ENCODE data around the gene SVOPL. TPM values are rescaled to one million over a fixed set of nuclear protein-coding genes. Genes with fewer than 3 reads are reported as not detected.
"Not testable (repeated sequence)": the region's sequence is repeated elsewhere in the genome, so short reads cannot be mapped to it uniquely, and the experiment has no call there.

The SVOPL gene
- total RNA-seq, 2 donors from 2014 or later = not detected

DNA sequence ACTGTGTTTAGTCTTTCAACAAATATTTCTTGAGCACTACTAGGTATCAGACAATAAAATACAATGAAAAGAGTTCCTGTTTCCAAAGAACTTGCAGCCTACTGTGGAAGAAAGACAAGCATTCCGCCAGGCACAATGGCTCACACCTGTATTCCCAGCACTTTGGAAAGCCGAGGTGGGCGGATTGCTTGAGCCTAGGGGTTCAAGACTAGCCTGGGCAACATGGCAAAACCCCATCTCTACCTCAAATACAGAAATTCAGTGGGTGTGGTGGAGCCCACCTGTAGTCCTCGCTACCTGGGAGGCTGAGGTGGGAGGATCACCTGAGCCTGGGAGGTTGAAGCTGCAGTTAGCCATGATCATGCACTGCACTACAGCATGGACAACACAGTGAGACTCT lies 6.1 kb downstream of the SVOPL start:
- H3K4me3 Mint-ChIP-seq = no peak overlapping the region
- no peaks in the 10 kb centered on the region for H3K9me3 Mint-ChIP-seq
- H3K36me3 Mint-ChIP-seq = no peaks in the 10 kb centered on the region
- H3K27me3 Mint-ChIP-seq = peaks cover 9 to 14% of the 10 kb centered on the region in 2 donors
- no peaks in the 10 kb centered on the region for H3K4me1 Mint-ChIP-seq (ENCODE audit: low read depth in 2 of 2)
- H3K27ac Mint-ChIP-seq = no peak overlapping the region
- no peak for DNase-seq (ENCODE audit: low spot score)
- no peak for ATAC-seq

DNA sequence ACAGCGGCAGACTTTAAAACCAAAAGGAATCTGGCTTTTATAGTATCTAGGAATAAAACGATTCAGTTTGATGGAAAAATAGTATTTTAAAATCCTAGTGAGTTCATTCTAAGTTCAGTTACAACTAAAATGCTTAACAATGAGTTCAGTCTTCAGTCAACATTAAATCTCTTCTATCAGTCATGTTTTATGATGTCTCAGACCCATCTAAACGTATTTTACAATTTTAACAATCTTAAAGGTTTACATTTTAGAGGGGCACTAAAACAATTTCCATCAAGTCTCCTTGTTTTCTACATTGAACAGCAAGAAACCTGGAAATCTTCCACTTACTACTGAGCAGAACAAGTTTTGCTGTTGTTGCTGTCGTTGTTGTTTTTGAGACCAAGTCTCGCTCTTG lies 10.0 kb downstream of the SVOPL start:
- no peak overlapping the region for H3K4me3 Mint-ChIP-seq

DNA sequence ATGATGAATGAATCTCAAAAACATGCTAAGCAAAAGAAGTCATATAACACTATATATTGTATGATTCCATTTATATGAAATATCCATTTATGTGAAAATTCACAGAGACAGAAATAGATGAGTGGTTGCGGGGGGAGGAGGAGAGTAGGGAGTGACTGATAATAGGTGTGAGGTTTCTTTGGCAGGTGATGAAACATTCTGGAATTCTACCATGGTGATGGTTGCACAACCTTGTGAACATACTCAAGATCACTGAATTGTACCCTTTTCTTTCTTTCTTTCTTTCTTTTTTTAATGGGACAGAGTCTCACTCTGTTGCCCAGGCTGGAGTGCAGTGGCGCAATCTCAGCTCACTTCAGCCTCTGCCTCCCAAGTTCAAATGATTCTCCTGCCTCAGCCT lies 10.7 kb downstream of the SVOPL start:
- H3K9me3 Mint-ChIP-seq = peaks cover 3% of the 10 kb centered on the region
- no peaks in the 10 kb centered on the region for H3K36me3 Mint-ChIP-seq
- no peak overlapping the region for H3K4me3 Mint-ChIP-seq
- H3K4me1 Mint-ChIP-seq (ENCODE audit: low read depth in 2 of 2) = peaks cover 0 to 7% of the 10 kb centered on the region in 2 donors
- DNase-seq (ENCODE audit: low spot score) = no peak
- ATAC-seq = no peak
- H3K27ac Mint-ChIP-seq = no peak overlapping the region
- H3K27me3 Mint-ChIP-seq = peaks cover 5 to 9% of the 10 kb centered on the region in 2 donors

More for the DNA sequence above, 10.0 kb downstream of the SVOPL start:
- no peak for DNase-seq (ENCODE audit: low spot score)
- Mint-ChIP-seq H3K27ac (no peak overlapping the region), H3K9me3 (peaks cover 3% of the 10 kb centered on the region), H3K27me3 (peaks cover 5 to 9% of the 10 kb centered on the region in 2 donors), H3K4me1 (ENCODE audit: low read depth in 2 of 2) (peaks cover 0 to 7% of the 10 kb centered on the region in 2 donors), H3K36me3 (no peaks in the 10 kb centered on the region)
- ATAC-seq = no peak

GRCh38 chr7:138688037-138688436 lies 13.1 kb downstream of the SVOPL start:
- H3K27me3 Mint-ChIP-seq; H3K4me3 Mint-ChIP-seq; H3K9me3 Mint-ChIP-seq; H3K4me1 Mint-ChIP-seq (ENCODE audit: low read depth in 2 of 2); H3K36me3 Mint-ChIP-seq; H3K27ac Mint-ChIP-seq; DNase-seq (ENCODE audit: low spot score): not testable (repeated sequence)
- ATAC-seq = peak; percentile 57 to 69

GRCh38 chr7:138684340-138684739 lies 16.8 kb downstream of the SVOPL start:
- H3K4me3 Mint-ChIP-seq = no peak overlapping the region
- peaks cover 3% of the 10 kb centered on the region for H3K9me3 Mint-ChIP-seq
- H3K4me1 Mint-ChIP-seq (ENCODE audit: low read depth in 2 of 2) = peaks cover 0 to 7% of the 10 kb centered on the region in 2 donors
- H3K27ac Mint-ChIP-seq = no peak overlapping the region
- no peak for DNase-seq (ENCODE audit: low spot score)
- H3K27me3 Mint-ChIP-seq = peaks cover 13 to 15% of the 10 kb centered on the region in 2 donors
- no peaks in the 10 kb centered on the region for H3K36me3 Mint-ChIP-seq
- ATAC-seq = no peak

DNA sequence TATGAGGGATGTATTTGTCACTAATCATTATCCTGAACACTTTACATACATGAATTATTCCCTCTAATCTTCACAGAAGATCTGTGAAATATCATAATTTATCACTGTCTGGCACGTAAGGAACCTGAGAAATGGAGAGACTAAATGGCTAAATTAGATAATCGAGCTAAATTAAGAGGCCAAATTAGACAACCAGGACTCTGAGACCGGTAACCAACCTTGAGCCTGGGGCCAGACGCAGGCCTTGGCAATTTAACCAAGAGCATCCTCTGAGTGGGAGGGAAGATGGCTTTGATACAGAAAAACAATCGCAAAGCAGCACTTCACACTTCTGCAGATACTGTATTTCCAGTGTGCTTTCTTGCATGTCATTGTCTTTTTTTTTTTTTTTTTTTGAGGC lies 21.4 kb downstream of the SVOPL start:
- Mint-ChIP-seq H3K27me3 (peaks cover 8 to 9% of the 10 kb centered on the region in 2 donors), H3K36me3 (no peaks in the 10 kb centered on the region), H3K4me1 (ENCODE audit: low read depth in 2 of 2) (no peaks in the 10 kb centered on the region), H3K9me3 (no peaks in the 10 kb centered on the region), H3K27ac (no peak overlapping the region), H3K4me3 (no peak overlapping the region)
- ATAC-seq = no peak
- no peak for DNase-seq (ENCODE audit: low spot score)

GRCh38 chr7:138670594-138670993 lies 30.6 kb downstream of the SVOPL start:
- Mint-ChIP-seq H3K4me1 (ENCODE audit: low read depth in 2 of 2) (peaks cover 4 to 10% of the 10 kb centered on the region in 2 donors), H3K27me3 (peaks cover 15 to 21% of the 10 kb centered on the region in 2 donors), H3K9me3 (no peaks in the 10 kb centered on the region), H3K27ac (no peak overlapping the region), H3K4me3 (no peak overlapping the region), H3K36me3 (no peaks in the 10 kb centered on the region)
- ATAC-seq (no peak), DNase-seq (ENCODE audit: low spot score) (no peak)

DNA sequence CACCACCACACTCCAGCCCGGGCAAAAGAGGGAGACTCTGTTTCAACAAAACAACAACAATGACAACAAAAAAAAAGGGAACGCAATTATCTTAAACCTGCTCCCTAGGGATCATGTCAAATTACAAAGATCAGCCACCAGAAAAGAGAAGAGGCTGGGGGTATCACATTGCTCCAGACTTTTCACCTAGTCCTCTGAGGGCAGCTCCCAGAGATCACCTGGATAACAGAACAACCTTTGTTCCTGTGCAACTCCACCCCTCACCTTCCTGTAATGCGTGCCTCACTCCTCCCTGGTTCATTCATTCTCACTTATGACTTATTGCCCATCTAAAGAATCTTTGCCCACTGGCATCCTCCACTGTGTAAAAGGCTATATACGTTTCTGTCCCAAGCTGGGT lies 31.8 kb downstream of the SVOPL start:
- Mint-ChIP-seq H3K27me3 (peaks cover 22 to 28% of the 10 kb centered on the region in 2 donors), H3K9me3 (no peaks in the 10 kb centered on the region)

GRCh38 chr7:138668946-138669345 lies 32.2 kb downstream of the SVOPL start:
- ATAC-seq = no peak
- Mint-ChIP-seq H3K27me3 (peaks cover 22 to 28% of the 10 kb centered on the region in 2 donors), H3K36me3 (no peaks in the 10 kb centered on the region), H3K4me3 (no peak overlapping the region), H3K9me3 (no peaks in the 10 kb centered on the region), H3K27ac (no peak overlapping the region), H3K4me1 (ENCODE audit: low read depth in 2 of 2) (peaks cover 6 to 10% of the 10 kb centered on the region in 2 donors)
- DNase-seq (ENCODE audit: low spot score) = no peak

More for the DNA sequence above, 31.8 kb downstream of the SVOPL start:
- Mint-ChIP-seq H3K36me3 (no peaks in the 10 kb centered on the region), H3K27ac (no peak overlapping the region), H3K4me3 (no peak overlapping the region), H3K4me1 (ENCODE audit: low read depth in 2 of 2) (peaks cover 6 to 10% of the 10 kb centered on the region in 2 donors)
- ATAC-seq (no peak), DNase-seq (ENCODE audit: low spot score) (no peak)

- ATAC-seq (no peak), DNase-seq (ENCODE audit: low spot score) (no peak)
- Mint-ChIP-seq H3K27ac (no peak overlapping the region), H3K36me3 (no peaks in the 10 kb centered on the region), H3K4me3 (no peak overlapping the region), H3K4me1 (ENCODE audit: low read depth in 2 of 2) (peaks cover 6 to 10% of the 10 kb centered on the region in 2 donors), H3K27me3 (peaks cover 25 to 28% of the 10 kb centered on the region in 2 donors), H3K9me3 (no peaks in the 10 kb centered on the region)
Observed at GRCh38 chr7:138668229-138668596, 32.9 kb downstream of the SVOPL start.

DNA sequence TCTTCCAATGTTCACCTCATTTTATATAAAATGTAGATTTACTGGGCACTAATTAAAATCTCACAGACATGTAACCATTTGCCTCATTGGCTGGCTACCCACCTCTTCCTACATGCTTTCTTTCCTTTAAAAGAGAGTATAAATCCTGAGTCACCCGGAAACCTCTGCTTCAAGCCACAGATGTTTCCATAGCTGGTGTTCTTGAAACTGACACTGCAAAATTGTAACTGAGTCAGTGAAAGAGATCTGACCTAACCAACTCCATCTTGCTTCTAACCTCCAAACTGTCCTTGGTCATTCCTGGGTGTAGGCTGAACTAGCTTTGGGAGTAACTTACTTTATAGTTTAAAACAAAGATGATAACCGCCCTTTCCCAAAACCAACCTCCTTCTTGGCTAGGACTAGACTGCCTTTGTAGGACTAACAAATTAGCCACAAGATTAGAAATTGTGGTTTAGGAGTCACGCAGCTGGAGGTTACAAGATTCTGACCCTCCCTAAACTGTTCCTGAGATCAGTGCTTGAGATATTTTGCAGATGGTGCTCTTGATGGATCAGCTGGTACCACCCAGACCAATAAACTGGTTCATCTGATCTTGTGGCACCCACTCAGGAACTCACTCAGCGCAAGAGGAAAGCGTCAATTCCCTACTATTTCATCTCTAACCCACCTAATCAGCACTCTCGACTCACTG lies 33.5 kb downstream of the SVOPL start:
- no peaks in the 10 kb centered on the region for H3K9me3 Mint-ChIP-seq
- ATAC-seq (no peak), DNase-seq (ENCODE audit: low spot score) (no peak)
- no peak overlapping the region for H3K4me3 Mint-ChIP-seq
- H3K36me3 Mint-ChIP-seq = no peaks in the 10 kb centered on the region
- no peak overlapping the region for H3K27ac Mint-ChIP-seq
- peaks cover 6 to 10% of the 10 kb centered on the region in 2 donors for H3K4me1 Mint-ChIP-seq (ENCODE audit: low read depth in 2 of 2)
- peaks cover 25 to 31% of the 10 kb centered on the region in 2 donors for H3K27me3 Mint-ChIP-seq

GRCh38 chr7:138666385-138666784 lies 34.8 kb downstream of the SVOPL start:
- peaks cover 32 to 43% of the 10 kb centered on the region in 2 donors for H3K27me3 Mint-ChIP-seq
- H3K4me3 Mint-ChIP-seq = no peak overlapping the region
- ATAC-seq = no peak
- no peaks in the 10 kb centered on the region for H3K36me3 Mint-ChIP-seq
- H3K9me3 Mint-ChIP-seq = no peaks in the 10 kb centered on the region
- H3K27ac Mint-ChIP-seq = no peak overlapping the region
- peaks cover 6 to 10% of the 10 kb centered on the region in 2 donors for H3K4me1 Mint-ChIP-seq (ENCODE audit: low read depth in 2 of 2)
- no peak for DNase-seq (ENCODE audit: low spot score)

- DNase-seq (ENCODE audit: low spot score) = no peak
- Mint-ChIP-seq H3K9me3 (no peaks in the 10 kb centered on the region), H3K27me3 (peaks cover 32 to 46% of the 10 kb centered on the region in 2 donors), H3K27ac (no peak overlapping the region), H3K4me3 (no peak overlapping the region), H3K36me3 (no peaks in the 10 kb centered on the region), H3K4me1 (ENCODE audit: low read depth in 2 of 2) (peaks cover 6 to 10% of the 10 kb centered on the region in 2 donors)
- ATAC-seq = no peak
Observed at GRCh38 chr7:138665669-138666140, 35.5 kb downstream of the SVOPL start.

GRCh38 chr7:138665249-138665648 lies 35.9 kb downstream of the SVOPL start:
- DNase-seq (ENCODE audit: low spot score) (no peak), ATAC-seq (no peak)
- H3K27me3 Mint-ChIP-seq = peaks cover 30 to 46% of the 10 kb centered on the region in 2 donors
- peaks cover 3 to 10% of the 10 kb centered on the region in 2 donors for H3K4me1 Mint-ChIP-seq (ENCODE audit: low read depth in 2 of 2)
- H3K27ac Mint-ChIP-seq = no peak overlapping the region
- no peak overlapping the region for H3K4me3 Mint-ChIP-seq
- no peaks in the 10 kb centered on the region for H3K36me3 Mint-ChIP-seq
- no peaks in the 10 kb centered on the region for H3K9me3 Mint-ChIP-seq
